Prostate gland (tissue), 2 donors: ENCODE results near the gene TRAF3IP1. TPM values are rescaled to one million over a fixed set of nuclear protein-coding genes. Genes with fewer than 3 reads are reported as not detected.
"Not testable (repeated sequence)": the region's sequence is repeated elsewhere in the genome, so short reads cannot be mapped to it uniquely, and the experiment has no call there.

Source experiments
- DNase-seq: peaks from one replicate; pipeline ENCODE4 v3.0.0-alpha.2; 2019; ENCODE audit warnings: low spot score
- H3K27ac ChIP-seq, 2 donors: fragments of 200-600 bp; sonication (generic); 2 replicates each; pipeline ENCODE4 v1.5.1; 2017 to 2019
- H3K27me3 ChIP-seq: fragments of 200-600 bp; sonication (generic); replicated peaks from 2 replicates; pipeline ENCODE4 v1.5.1; 2019; ENCODE audit not compliant: insufficient read depth
- H3K36me3 ChIP-seq, 2 donors: fragments of 200-600 bp; sonication (generic); 1 replicate in 1 of 2; 2 replicates in 1 of 2; pipeline versions ENCODE4 v1.5.1 to v1.8.1; 2017 to 2019
- H3K4me1 ChIP-seq: fragments of 200-600 bp; sonication (generic); replicated peaks from 2 replicates; pipeline ENCODE4 v1.5.1; 2019
- H3K4me3 ChIP-seq, 2 donors: fragments of 200-600 bp; sonication (generic); 2 replicates each; pipeline ENCODE4 v1.5.1; 2017 to 2019
- H3K9me3 ChIP-seq: fragments of 200-600 bp; sonication (generic); 2 replicates; pipeline ENCODE4 v1.5.1; 2017
- CTCF ChIP-seq, 4 experiments: fragments of 200-600 bp in 2 of 4; fragments of 450-650 bp in 2 of 4; sonication (generic) in 2 of 4; IDR thresholded peaks; 1 replicate in 3 of 4; 2 replicates in 1 of 4; pipeline ENCODE4 v1.5.1; 2016 to 2019; ENCODE audit warnings: antibody characterized with exemption in 4 of 4, mild to moderate bottlenecking in 2 of 4, moderate library complexity in 2 of 4
- POLR2A ChIP-seq: fragments of 450-650 bp; IDR thresholded peaks from one replicate; pipeline ENCODE4 v1.6.1; 2016; ENCODE audit warnings: antibody characterized with exemption, mild to moderate bottlenecking
- POLR2AphosphoS5 ChIP-seq: sonication (generic); formaldehyde crosslinking; IDR thresholded peaks from one replicate; pipeline ENCODE4 v1.6.1; 2017; ENCODE audit warnings: antibody characterized with exemption
- WGBS: methylation state at CpG from one replicate; pipeline ENCODE4 v1.1.5; 2018; 5-methylcytosine and 5-hydroxymethylcytosine counted together
- intact Hi-C: fragments of 100-400 bp; cut with DNase I; formaldehyde crosslinking; loops from one replicate; pipeline ENCODE4 v1.14.2; 2022
- total RNA-seq, 2 donors: library from RNA; depleted of rRNA; stranded (reverse); fragments of >200 nt; gene quantifications; one replicate each; pipeline ENCODE4 v1.1.0, GENCODE V29; 2016

TRAF3IP1 gene
- total RNA-seq, 2 donors from 2014 or later: 14.4 to 18.5 TPM

GRCh38 chr2:238327751-238328150 lies 7.4 kb downstream of the TRAF3IP1 start:
- no peak for TF ChIP-seq POLR2A
- TF ChIP-seq CTCF (IDR thresholded peaks at IDR 0.05): no peak
- no peak for TF ChIP-seq POLR2AphosphoS5
- WGBS: 96% methylated on average over 3 of the region's 3 CpGs
- no peaks in the 10 kb centered on the region for H3K4me1 ChIP-seq
- no peak overlapping the region for H3K4me3 ChIP-seq
- intact Hi-C loops: no loop called here
- no peak overlapping the region for H3K27ac ChIP-seq
- no peaks in the 10 kb centered on the region for H3K9me3 ChIP-seq
- no peaks in the 10 kb centered on the region for H3K36me3 ChIP-seq
- no peaks in the 10 kb centered on the region for H3K27me3 ChIP-seq
- DNase-seq: no peak

GRCh38 chr2:238330391-238330790 lies 10.1 kb downstream of the TRAF3IP1 start:
- intact Hi-C loops: no loop called here
- H3K27me3 ChIP-seq: no peaks in the 10 kb centered on the region
- H3K27ac ChIP-seq: no peak overlapping the region
- H3K9me3 ChIP-seq: no peaks in the 10 kb centered on the region
- no peak overlapping the region for H3K4me3 ChIP-seq
- H3K4me1 ChIP-seq: no peaks in the 10 kb centered on the region
- TF ChIP-seq CTCF (IDR thresholded peaks at IDR 0.05): no peak
- no peak for TF ChIP-seq POLR2A
- no peak for TF ChIP-seq POLR2AphosphoS5
- WGBS: 93% methylated on average over 9 of the region's 9 CpGs
- H3K36me3 ChIP-seq: no peaks in the 10 kb centered on the region
- DNase-seq: no peak

GRCh38 chr2:238331916-238332315 lies 11.6 kb downstream of the TRAF3IP1 start:
- no peak for DNase-seq
- Histone ChIP-seq H3K27ac (no peak overlapping the region), H3K36me3 (no peaks in the 10 kb centered on the region), H3K27me3 (no peaks in the 10 kb centered on the region), H3K4me1 (no peaks in the 10 kb centered on the region), H3K9me3 (no peaks in the 10 kb centered on the region), H3K4me3 (no peak overlapping the region)
- no peak for TF ChIP-seq POLR2AphosphoS5
- TF ChIP-seq CTCF (IDR thresholded peaks at IDR 0.05): no peak
- TF ChIP-seq POLR2A: no peak
- intact Hi-C loops: no loop called here
- 85% methylated on average over 5 of the region's 5 CpGs for WGBS

GRCh38 chr2:238334885-238335284 lies 14.6 kb downstream of the TRAF3IP1 start:
- Histone ChIP-seq H3K9me3 (no peaks in the 10 kb centered on the region), H3K4me3 (no peak overlapping the region), H3K4me1 (no peaks in the 10 kb centered on the region), H3K27me3 (no peaks in the 10 kb centered on the region), H3K36me3 (no peaks in the 10 kb centered on the region), H3K27ac (no peak overlapping the region)
- no peak for TF ChIP-seq CTCF (IDR thresholded peaks at IDR 0.05)
- TF ChIP-seq POLR2AphosphoS5: no peak
- no peak for TF ChIP-seq POLR2A
- 91% methylated on average over 6 of the region's 6 CpGs for WGBS
- intact Hi-C loops: no loop called here
- DNase-seq: no peak

- H3K27ac ChIP-seq, intact Hi-C loops, H3K27me3 ChIP-seq, H3K36me3 ChIP-seq, H3K4me1 ChIP-seq, DNase-seq, H3K4me3 ChIP-seq, H3K9me3 ChIP-seq: not testable (repeated sequence)
- 95% methylated on average over 8 of the region's 8 CpGs for WGBS
These were observed 15.3 kb downstream of the TRAF3IP1 start for GRCh38 chr2:238335591-238335990.
